Kidney epithelial cell (primary cell): ENCODE results near the gene CR1L. TPM values are rescaled to one million over a fixed set of nuclear protein-coding genes. Genes with fewer than 3 reads are reported as not detected.
"Not testable (repeated sequence)": the region's sequence is repeated elsewhere in the genome, so short reads cannot be mapped to it uniquely, and the experiment has no call there.

Experiments used
- DNase-seq: peaks from one replicate; pipeline ENCODE4 v3.0.0-alpha.2; 2010; ENCODE audit warnings: low read depth
- H3K27me3 ChIP-seq: 2 replicates; pipeline ENCODE4 v1.6.0; 2011; ENCODE audit warnings: low read length; ENCODE audit not compliant: control insufficient read depth, insufficient read depth
- H3K36me3 ChIP-seq: 2 replicates; pipeline ENCODE4 v1.5.1; 2011; ENCODE audit warnings: low read length; ENCODE audit not compliant: control insufficient read depth, insufficient read depth
- H3K4me3 ChIP-seq: 2 replicates; pipeline ENCODE4 v1.5.1; 2011; ENCODE audit warnings: low read depth, mild to moderate bottlenecking, control low read depth, low read length
- total RNA-seq: library from RNA; depleted of rRNA; stranded (reverse); fragments of >200 nt; gene quantifications from 2 replicates; pipeline ENCODE4 v1.2.3, GENCODE V29; 2015
- TF ChIP-seq, protein P1 (sequence below): IDR thresholded peaks from 2 replicates; pipeline ENCODE4 v1.5.1; 2011; ENCODE audit warnings: mild to moderate bottlenecking, moderate library complexity, low read length, control low read depth, inconsistent platforms; ENCODE audit not compliant: insufficient read depth, poor library complexity, severe bottlenecking

Gene CR1L
- total RNA-seq, 1 donor from 2014 or later: not detected

DNA sequence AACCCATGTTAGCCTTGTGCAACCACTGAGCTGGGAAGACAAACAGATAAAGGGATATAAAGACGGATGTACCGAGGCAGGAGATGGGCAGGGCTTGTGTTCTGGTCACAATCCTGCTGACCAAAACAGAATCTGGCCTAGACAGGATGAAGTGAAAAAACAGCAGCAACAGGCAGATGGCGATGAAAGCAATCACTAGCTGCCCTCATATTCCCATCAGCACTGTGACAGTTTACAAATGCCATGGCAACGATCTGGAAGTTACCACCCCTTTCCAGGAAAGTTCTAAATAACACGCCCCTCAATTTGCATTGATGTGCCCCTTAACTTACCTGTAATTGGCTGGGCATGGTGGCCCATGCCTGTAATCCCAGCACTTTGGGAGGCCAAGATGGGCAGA, 66.4 kb downstream of the CR1L start:
- Histone ChIP-seq H3K4me3 (no peak overlapping the region), H3K27me3 (no peaks in the 10 kb centered on the region), H3K36me3 (no peaks in the 10 kb centered on the region)
- TF ChIP-seq, protein P1, sequence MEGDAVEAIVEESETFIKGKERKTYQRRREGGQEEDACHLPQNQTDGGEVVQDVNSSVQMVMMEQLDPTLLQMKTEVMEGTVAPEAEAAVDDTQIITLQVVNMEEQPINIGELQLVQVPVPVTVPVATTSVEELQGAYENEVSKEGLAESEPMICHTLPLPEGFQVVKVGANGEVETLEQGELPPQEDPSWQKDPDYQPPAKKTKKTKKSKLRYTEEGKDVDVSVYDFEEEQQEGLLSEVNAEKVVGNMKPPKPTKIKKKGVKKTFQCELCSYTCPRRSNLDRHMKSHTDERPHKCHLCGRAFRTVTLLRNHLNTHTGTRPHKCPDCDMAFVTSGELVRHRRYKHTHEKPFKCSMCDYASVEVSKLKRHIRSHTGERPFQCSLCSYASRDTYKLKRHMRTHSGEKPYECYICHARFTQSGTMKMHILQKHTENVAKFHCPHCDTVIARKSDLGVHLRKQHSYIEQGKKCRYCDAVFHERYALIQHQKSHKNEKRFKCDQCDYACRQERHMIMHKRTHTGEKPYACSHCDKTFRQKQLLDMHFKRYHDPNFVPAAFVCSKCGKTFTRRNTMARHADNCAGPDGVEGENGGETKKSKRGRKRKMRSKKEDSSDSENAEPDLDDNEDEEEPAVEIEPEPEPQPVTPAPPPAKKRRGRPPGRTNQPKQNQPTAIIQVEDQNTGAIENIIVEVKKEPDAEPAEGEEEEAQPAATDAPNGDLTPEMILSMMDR: no peak
- no peak for DNase-seq

GRCh38 chr1:207712701-207713100, 67.8 kb downstream of the CR1L start:
- not testable (repeated sequence) for H3K4me3 ChIP-seq, H3K36me3 ChIP-seq, DNase-seq, H3K27me3 ChIP-seq

GRCh38 chr1:207713529-207713928, 68.6 kb downstream of the CR1L start:
- Histone ChIP-seq H3K36me3 (no peaks in the 10 kb centered on the region), H3K27me3 (no peaks in the 10 kb centered on the region), H3K4me3 (no peak overlapping the region)
- no peak for DNase-seq
- TF ChIP-seq, protein P1: no peak

- Histone ChIP-seq H3K4me3 (no peak overlapping the region), H3K27me3 (no peaks in the 10 kb centered on the region), H3K36me3 (no peaks in the 10 kb centered on the region)
- TF ChIP-seq, protein P1: no peak
- DNase-seq: no peak
These were observed 74.3 kb downstream of the CR1L start for GRCh38 chr1:207719234-207719633.

DNA sequence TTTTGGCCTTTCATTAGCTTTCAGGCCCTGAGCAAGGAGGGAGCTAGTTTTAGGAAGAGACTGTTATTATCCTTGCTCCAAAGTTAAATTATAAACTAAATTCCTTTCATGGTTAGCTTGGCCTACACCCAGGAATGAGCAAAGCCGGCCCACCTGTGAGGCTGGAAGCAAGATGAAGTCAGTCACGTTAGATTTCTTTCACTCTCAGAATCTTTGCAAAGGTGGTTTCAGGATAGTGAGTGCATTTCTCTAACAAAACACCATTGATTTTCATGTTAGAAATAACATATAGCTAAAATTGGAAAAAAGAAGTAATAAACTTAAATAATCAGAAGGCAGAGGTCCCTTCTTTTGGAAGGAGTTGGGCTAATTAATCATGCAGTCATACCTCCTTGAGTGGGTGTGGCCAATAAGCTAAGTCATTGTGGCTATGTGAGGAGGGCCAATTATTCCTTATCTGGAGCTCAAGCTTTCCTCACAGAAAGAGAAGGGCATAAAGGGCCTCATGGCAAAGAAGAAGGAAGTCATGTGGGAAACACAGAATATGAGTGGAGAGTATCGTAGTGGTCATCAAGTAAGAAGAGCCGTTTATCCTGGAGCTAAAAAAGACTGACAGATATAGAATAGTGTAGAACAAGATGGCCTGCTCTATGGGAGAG, 83.4 kb downstream of the CR1L start:
- not testable (repeated sequence) for H3K36me3 ChIP-seq

DNA sequence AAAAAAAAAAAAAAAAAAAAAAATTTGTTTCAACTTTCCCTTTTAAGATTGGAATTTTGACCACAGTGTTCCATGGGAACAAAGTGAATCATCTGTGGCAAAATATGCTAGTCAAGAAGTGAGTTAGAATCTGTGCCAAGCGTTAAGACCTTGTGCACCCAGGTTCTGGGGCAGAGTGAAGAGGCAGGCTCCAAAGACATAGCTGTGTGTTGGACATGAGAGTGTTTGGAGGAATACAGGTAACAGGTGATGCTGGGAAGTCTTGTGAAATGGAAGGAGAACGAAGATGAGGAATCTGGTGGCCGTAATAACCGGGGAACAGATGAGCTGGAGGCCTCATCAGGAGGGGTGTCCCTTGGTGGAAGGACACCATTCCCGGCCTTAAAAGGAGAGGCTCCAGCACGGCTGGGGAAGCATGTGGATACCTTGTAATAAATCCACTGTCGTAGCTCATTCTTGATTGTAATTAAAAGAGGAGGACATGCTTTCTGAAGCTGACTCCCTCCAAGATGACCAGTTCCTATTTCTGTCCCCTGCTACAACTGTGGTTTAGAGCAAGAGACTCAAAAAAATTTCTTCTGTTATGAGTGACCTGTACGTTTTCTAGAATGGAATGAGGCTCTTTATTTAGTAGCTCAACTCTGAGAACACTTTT, 92.7 kb downstream of the CR1L start:
- not testable (repeated sequence) for H3K36me3 ChIP-seq, DNase-seq, H3K4me3 ChIP-seq, H3K27me3 ChIP-seq

More for the DNA sequence above, 83.4 kb downstream of the CR1L start:
- DNase-seq, H3K27me3 ChIP-seq, H3K4me3 ChIP-seq: not testable (repeated sequence)

DNA sequence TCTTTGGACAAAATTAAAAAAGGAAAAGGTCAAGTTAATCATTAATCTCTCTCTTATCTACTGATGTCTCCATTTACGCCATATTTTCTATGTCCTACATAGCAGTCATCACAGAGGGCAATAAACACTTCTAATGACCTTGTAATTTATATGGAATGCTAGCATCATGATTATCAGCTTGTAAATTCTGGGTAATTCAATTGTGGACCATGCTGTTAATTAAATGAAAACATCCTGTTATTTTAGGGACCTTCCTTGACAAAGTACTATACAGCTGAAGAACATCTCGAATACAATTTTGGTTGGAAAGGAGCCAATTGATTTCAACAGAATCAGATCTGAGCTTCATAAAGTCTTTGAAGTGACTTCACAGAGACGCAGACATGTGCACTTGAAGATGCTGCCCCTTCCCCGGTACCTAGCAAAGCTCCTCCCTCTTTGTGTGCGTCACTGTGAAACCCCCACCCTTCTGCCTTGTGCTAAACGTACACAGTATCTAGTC, 93.3 kb downstream of the CR1L start:
- H3K36me3 ChIP-seq, H3K27me3 ChIP-seq, DNase-seq, H3K4me3 ChIP-seq: not testable (repeated sequence)

- Histone ChIP-seq H3K4me3 (no peak overlapping the region), H3K36me3 (no peaks in the 10 kb centered on the region), H3K27me3 (no peaks in the 10 kb centered on the region)
- TF ChIP-seq, protein P1: no peak
- no peak for DNase-seq
These were observed 95.3 kb downstream of the CR1L start for GRCh38 chr1:207740207-207740606.
